Measurements from ENCODE around the gene SDS.

SDS gene

DNA sequence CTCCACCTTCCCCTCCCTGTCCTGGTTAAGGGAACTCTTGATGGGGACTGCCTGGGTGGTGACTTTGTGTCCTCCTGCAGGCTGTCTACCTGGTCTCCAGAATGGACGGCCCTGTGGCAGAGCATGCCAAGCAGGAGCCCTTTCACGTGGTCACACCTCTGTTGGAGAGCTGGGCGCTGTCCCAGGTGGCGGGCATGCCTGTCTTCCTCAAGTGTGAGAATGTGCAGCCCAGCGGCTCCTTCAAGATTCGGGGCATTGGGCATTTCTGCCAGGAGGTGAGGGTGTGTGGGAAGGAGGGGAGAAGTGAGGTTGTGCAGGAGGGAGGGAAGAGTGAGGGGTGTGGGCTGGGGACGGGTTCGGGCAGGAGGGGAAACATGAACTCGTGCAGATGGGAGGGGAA, 24.2 kb upstream of the SDS start:
- Histone ChIP-seq H3K27me3 (ENCODE audit: insufficient read depth, low read length) (peaks cover 6% of the 10 kb centered on the region; the same call in 1 of the 2 replicates), H3K4me1 (ENCODE audit: insufficient read depth, low read length, severe bottlenecking) (peaks cover 5% of the 10 kb centered on the region), H4K20me1 (ENCODE audit: insufficient read depth, low read length) (no peaks in the 10 kb centered on the region), H3K4me3 (ENCODE audit: low read depth, low read length, poor library complexity, severe bottlenecking) (no peak overlapping the region), H3F3A (ENCODE audit: insufficient read depth, low read length) (no peaks in the 10 kb centered on the region), H3K9me2 (ENCODE audit: low read depth, low read length) (no peaks in the 10 kb centered on the region), H3K27ac (ENCODE audit: low read depth, low read length, poor library complexity, severe bottlenecking) (no peak overlapping the region), H3K36me3 (ENCODE audit: insufficient read depth, low read length) (no peaks in the 10 kb centered on the region), H3K9ac (ENCODE audit: low read length) (no peak overlapping the region), H3K4me2 (ENCODE audit: low read length) (no peak overlapping the region), H3K9me3 (ENCODE audit: low read length) (no peaks in the 10 kb centered on the region; the same call in 1 of the 2 replicates), H2AFZ (ENCODE audit: low read length) (no peak overlapping the region), H3K79me2 (ENCODE audit: insufficient read depth, low read length) (no peaks in the 10 kb centered on the region)
- TF ChIP-seq EZH2 (IDR thresholded peaks at IDR 0.05; ENCODE audit: borderline replicate concordance, low read length), result no peak
- TF ChIP-seq, protein P1, sequence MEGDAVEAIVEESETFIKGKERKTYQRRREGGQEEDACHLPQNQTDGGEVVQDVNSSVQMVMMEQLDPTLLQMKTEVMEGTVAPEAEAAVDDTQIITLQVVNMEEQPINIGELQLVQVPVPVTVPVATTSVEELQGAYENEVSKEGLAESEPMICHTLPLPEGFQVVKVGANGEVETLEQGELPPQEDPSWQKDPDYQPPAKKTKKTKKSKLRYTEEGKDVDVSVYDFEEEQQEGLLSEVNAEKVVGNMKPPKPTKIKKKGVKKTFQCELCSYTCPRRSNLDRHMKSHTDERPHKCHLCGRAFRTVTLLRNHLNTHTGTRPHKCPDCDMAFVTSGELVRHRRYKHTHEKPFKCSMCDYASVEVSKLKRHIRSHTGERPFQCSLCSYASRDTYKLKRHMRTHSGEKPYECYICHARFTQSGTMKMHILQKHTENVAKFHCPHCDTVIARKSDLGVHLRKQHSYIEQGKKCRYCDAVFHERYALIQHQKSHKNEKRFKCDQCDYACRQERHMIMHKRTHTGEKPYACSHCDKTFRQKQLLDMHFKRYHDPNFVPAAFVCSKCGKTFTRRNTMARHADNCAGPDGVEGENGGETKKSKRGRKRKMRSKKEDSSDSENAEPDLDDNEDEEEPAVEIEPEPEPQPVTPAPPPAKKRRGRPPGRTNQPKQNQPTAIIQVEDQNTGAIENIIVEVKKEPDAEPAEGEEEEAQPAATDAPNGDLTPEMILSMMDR (IDR thresholded peaks at IDR 0.05; ENCODE audit: low read length), result no peak

DNA sequence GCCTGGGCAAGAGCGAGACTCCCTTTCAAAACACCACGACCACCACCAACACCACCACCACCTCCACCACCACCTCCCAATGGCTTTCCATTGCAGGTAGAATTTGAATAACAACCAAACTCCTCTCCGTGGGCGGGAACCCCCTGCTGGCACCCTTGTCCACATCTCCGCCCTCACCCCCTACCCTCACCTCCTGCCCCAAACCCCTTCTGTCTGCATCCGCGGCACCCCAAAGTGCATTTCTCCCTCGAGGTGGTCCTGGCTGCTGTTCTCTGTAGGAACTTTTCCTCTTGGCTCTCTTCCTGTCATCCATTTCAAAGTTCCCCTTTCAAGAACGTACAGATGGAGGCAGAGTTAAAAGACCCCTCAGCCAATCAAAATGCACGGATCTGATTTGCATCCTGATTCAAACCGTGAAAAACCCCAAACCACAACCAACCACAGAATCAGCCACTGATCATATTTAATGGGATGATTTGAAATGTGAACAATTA, 22.3 kb upstream of the SDS start:
- Histone ChIP-seq H3K4me3 (ENCODE audit: low read depth, low read length, poor library complexity, severe bottlenecking) (no peak overlapping the region), H3K27me3 (ENCODE audit: insufficient read depth, low read length) (peaks cover 6% of the 10 kb centered on the region; the same call in 1 of the 2 replicates), H3K4me2 (ENCODE audit: low read length) (peak overlapping the region; percentile 5; the same call in 1 of the 2 replicates), H3K9me3 (ENCODE audit: low read length) (no peaks in the 10 kb centered on the region; the same call in 1 of the 2 replicates), H3K9ac (ENCODE audit: low read length) (no peak overlapping the region), H3K4me1 (ENCODE audit: insufficient read depth, low read length, severe bottlenecking) (peaks cover 15% of the 10 kb centered on the region), H2AFZ (ENCODE audit: low read length) (no peak overlapping the region), H3F3A (ENCODE audit: insufficient read depth, low read length) (no peaks in the 10 kb centered on the region), H3K27ac (ENCODE audit: low read depth, low read length, poor library complexity, severe bottlenecking) (no peak overlapping the region), H3K79me2 (ENCODE audit: insufficient read depth, low read length) (no peaks in the 10 kb centered on the region), H3K36me3 (ENCODE audit: insufficient read depth, low read length) (no peaks in the 10 kb centered on the region), H4K20me1 (ENCODE audit: insufficient read depth, low read length) (no peaks in the 10 kb centered on the region), H3K9me2 (ENCODE audit: low read depth, low read length) (no peaks in the 10 kb centered on the region)
- TF ChIP-seq EZH2 (IDR thresholded peaks at IDR 0.05; ENCODE audit: borderline replicate concordance, low read length), result no peak
- TF ChIP-seq, protein P1 (IDR thresholded peaks at IDR 0.05; ENCODE audit: low read length), result no peak

DNA sequence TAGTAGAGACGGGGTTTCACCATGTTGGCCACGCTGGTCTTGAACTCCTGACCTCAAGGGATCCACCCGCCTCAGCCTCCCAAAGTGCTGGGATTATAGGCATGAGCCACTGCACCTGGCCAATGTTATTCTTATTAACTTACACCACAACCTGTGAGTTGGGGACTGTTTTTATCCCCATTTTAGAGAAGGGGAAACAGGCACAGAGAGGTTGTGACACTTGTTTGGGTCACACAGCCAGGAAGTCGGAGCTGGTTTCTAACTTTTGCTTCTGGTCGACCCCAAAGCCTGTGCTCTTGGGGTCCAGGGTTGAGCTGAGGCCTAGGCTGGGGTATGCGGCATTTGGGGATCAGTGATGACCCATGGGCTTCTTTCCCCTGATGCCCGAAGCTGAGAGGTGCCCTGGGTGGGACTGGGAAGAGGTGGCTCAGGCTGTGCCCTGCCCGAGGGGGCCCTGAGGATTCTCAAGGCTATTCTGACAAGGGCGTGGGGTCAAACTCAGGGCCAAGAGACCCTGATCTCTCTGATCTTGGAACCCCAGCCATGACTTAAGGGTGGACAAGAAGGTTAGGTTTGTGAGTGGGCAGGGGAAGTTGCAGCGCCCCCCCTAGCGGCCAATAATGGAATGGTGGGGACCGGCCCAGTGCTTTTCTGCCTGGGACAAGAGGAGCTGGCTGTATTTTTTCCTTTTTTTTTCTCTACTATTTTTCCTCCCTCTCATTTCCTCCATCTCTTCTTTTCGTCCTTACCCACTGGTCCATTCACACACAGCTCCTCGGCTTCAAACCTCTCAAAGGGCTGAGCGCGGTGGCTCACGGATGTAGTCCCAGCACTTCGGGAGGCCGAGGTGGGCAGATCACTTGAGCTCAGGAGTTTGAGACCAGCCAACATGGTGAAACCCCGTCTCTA, 21.5 kb upstream of the SDS start:
- Histone ChIP-seq H3K9me2 (ENCODE audit: low read depth, low read length) (no peaks in the 10 kb centered on the region), H3F3A (ENCODE audit: insufficient read depth, low read length) (no peaks in the 10 kb centered on the region), H3K4me3 (ENCODE audit: low read depth, low read length, poor library complexity, severe bottlenecking) (no peak overlapping the region), H3K79me2 (ENCODE audit: insufficient read depth, low read length) (no peaks in the 10 kb centered on the region), H3K27me3 (ENCODE audit: insufficient read depth, low read length) (peaks cover 3% of the 10 kb centered on the region; the same call in 1 of the 2 replicates), H3K36me3 (ENCODE audit: insufficient read depth, low read length) (no peaks in the 10 kb centered on the region), H3K4me2 (ENCODE audit: low read length) (peak overlapping the region; percentile 6; the same call in 1 of the 2 replicates), H3K9ac (ENCODE audit: low read length) (no peak overlapping the region), H3K27ac (ENCODE audit: low read depth, low read length, poor library complexity, severe bottlenecking) (no peak overlapping the region), H3K4me1 (ENCODE audit: insufficient read depth, low read length, severe bottlenecking) (peaks cover 15% of the 10 kb centered on the region), H3K9me3 (ENCODE audit: low read length) (no peaks in the 10 kb centered on the region; the same call in 1 of the 2 replicates), H2AFZ (ENCODE audit: low read length) (no peak overlapping the region), H4K20me1 (ENCODE audit: insufficient read depth, low read length) (no peaks in the 10 kb centered on the region)
- TF ChIP-seq, protein P1 (IDR thresholded peaks at IDR 0.05; ENCODE audit: low read length), result peak; percentile 88
- TF ChIP-seq EZH2 (IDR thresholded peaks at IDR 0.05; ENCODE audit: borderline replicate concordance, low read length), result no peak
